Measurements from ENCODE around the gene USP38.
"Not testable (repeated sequence)": the region's sequence is repeated elsewhere in the genome, so short reads cannot be mapped to it uniquely, and the experiment has no call there.

The USP38 gene

GRCh38 chr4:143224255-143224654 is 39.5 kb downstream of the USP38 start:
- FAIRE-seq = no peak

- FAIRE-seq = no peak
These were observed 40.5 kb downstream of the USP38 start for GRCh38 chr4:143225167-143225566.

GRCh38 chr4:143230683-143231082 is 46.0 kb downstream of the USP38 start:
- FAIRE-seq = no peak

- no peak for FAIRE-seq
These were observed 47.6 kb downstream of the USP38 start for GRCh38 chr4:143232277-143232676.

- FAIRE-seq = no peak
These were observed 49.4 kb downstream of the USP38 start for GRCh38 chr4:143234153-143234552.

GRCh38 chr4:143237195-143237594 is 52.5 kb downstream of the USP38 start:
- not testable (repeated sequence) for FAIRE-seq

- FAIRE-seq = no peak
These were observed 56.4 kb downstream of the USP38 start for GRCh38 chr4:143240939-143241679.

- FAIRE-seq = no peak
These were observed 57.2 kb downstream of the USP38 start for GRCh38 chr4:143241892-143242291.

GRCh38 chr4:143243041-143243440 is 58.3 kb downstream of the USP38 start:
- FAIRE-seq = no peak

- FAIRE-seq = no peak
These were observed 62.3 kb downstream of the USP38 start for GRCh38 chr4:143246977-143247376.

- no peak for FAIRE-seq
These were observed 63.1 kb downstream of the USP38 start for GRCh38 chr4:143247866-143248265.

GRCh38 chr4:143248827-143249226 is 64.1 kb downstream of the USP38 start:
- no peak for FAIRE-seq

- FAIRE-seq = no peak
These were observed 65.9 kb downstream of the USP38 start for GRCh38 chr4:143250617-143251016.

- FAIRE-seq = no peak
These were observed 66.6 kb downstream of the USP38 start for GRCh38 chr4:143251348-143251747.

GRCh38 chr4:143251779-143252178 is 67.1 kb downstream of the USP38 start:
- FAIRE-seq = no peak

- FAIRE-seq = no peak
These were observed 67.8 kb downstream of the USP38 start for GRCh38 chr4:143252478-143252877.

GRCh38 chr4:143253166-143253565 is 68.4 kb downstream of the USP38 start:
- FAIRE-seq = no peak

- no peak for FAIRE-seq
These were observed 69.9 kb downstream of the USP38 start for GRCh38 chr4:143254491-143255226.

GRCh38 chr4:143256456-143256855 is 71.7 kb downstream of the USP38 start:
- no peak for FAIRE-seq

- no peak for FAIRE-seq
These were observed 72.6 kb downstream of the USP38 start for GRCh38 chr4:143257356-143257755.

GRCh38 chr4:143260750-143261149 is 76.0 kb downstream of the USP38 start:
- FAIRE-seq = no peak

- no peak for FAIRE-seq
These were observed 78.1 kb downstream of the USP38 start for GRCh38 chr4:143262838-143263237.

GRCh38 chr4:143267690-143268089 is 83.0 kb downstream of the USP38 start:
- FAIRE-seq = not testable (repeated sequence)

- FAIRE-seq = peak; percentile 47
These were observed 85.6 kb downstream of the USP38 start for GRCh38 chr4:143270256-143270838.

Measured in A204.1 (cell line).